HG02623 (cell line): ENCODE results near the gene CACNA1G.

Source experiments
- ATAC-seq: cut with Tn5 transposase; IDR thresholded peaks from one replicate; pipeline ENCODE4 v1.9.1; 2021; ENCODE audit warnings: moderate library complexity; ENCODE audit not compliant: unreplicated experiment

CACNA1G gene

GRCh38 chr17:50608700-50609379 is 48.3 kb downstream of the CACNA1G start:
- ATAC-seq, result no peak

DNA sequence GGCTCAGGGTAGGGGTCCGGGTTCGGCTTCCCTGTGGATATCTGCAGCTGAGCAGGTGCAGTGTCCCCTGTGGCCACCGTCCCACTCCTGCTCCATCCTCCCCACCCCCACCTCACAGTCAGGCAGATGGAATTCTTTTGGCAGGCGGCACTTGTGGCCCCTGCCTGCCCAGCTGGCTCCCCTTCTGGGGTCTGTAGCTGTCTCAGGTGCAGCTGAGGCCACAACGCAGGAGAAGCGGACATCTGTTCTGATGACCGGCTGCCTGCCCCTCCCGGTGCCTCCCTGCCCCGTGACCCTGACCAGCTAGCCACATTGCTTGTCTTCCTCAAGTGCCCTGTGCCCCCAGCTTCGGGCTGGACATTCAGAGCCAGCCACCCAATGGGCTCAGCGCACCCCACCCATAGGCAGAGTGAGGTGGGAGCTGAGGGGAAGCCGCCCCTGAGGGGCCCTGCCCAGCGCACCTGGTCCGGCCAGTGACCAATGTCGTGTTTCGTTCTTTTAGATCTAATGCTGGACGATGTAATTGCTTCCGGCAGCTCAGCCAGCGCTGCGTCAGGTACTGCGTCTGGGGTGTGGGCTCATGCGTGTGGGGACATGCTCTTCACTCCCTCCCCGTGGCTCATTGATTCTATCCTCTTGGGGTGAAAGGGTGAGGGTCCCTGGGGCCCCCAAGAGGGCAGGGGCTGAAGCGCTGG is 49.0 kb downstream of the CACNA1G start:
- ATAC-seq, result no peak

DNA sequence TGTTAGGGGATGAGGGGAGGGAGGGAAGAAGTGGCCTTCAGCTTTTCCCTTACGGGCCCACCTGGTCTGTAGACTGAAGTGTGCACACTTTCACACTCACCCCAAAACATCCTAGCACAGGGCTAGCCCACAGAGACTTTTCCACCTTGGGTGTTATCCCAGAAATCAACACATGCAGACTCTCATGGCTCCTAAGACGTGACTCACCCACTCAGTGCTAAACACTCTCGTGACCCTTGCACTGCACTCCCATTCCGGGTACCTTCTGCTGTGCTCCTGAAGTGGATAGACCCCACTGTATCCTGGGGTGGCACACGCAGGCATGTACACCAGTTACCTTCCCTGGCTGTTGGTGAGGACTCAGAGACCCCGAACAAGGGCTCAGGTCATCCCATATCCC is 51.1 kb downstream of the CACNA1G start:
- ATAC-seq, result no peak

DNA sequence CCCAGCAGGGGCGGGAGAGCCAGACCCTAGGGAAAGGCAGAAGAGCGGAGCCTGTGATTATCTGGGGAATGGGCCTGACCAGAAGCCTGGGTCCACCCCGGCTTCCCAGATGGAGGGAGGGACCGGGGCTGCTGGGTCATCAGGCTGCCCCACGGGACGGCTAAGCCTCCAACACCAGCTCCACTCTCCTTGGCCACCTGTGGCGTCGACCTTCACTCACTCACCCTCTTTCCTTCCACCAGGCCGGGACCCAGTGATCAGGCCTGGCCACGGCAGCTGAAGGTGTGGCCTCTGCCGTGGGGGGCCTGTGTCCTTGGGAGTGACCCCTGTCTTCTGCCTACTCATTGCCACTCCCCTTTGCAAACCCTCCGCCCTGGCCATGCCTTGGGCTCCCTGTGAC is 51.8 kb downstream of the CACNA1G start:
- no peak for ATAC-seq

DNA sequence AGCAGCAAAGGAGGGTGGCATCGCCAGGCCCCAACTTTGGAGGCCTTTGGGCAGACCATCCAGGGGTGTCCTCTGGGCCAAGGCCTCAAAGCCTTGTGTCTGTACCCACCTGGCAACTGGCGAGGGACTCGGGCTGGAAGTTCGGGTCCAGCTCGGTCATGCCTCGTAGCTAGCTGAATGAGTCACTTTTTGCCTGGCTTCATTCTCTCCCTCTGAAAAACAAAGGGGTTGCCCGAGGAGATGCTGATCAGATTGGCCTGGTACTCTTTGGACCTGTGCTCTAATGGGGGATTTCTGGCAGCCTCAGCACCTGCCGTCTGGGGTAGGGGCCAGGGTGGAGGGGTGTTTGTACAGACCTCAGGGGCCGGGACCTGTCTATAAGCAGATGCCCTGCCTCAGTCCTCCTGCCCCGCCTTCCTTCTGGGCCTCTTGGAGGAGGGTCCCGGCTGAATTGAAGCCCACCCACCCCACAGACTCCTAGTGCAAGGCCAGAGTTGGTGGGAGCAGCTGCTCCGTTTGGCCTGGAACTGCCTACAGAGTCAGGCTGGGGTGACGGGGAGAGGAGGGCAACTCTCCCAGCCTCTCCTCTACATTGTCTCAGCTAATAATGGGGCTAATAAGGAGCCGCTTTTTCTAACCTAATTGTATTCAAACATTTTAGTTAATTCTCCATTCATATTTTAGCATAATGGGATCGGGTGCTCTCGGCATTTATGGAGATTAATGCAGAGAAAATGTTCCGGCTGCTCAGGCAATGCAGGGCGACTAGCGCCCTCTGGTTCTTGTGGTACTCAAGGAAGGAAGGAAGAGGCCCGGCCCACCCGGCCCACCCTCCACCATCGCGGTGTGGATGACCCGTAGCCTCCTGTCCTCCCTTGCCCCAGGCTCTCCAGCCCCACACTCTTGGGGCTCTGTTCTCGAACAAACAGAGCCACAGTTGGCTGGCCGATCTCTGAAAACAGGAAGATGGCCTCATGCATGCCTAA is 52.8 kb downstream of the CACNA1G start:
- no peak for ATAC-seq

GRCh38 chr17:50614471-50615051 is 54.0 kb downstream of the CACNA1G start:
- no peak for ATAC-seq

- ATAC-seq, result no peak
Observed at GRCh38 chr17:50615828-50616227, 55.3 kb downstream of the CACNA1G start.

- no peak for ATAC-seq
Observed at GRCh38 chr17:50618300-50618699, 57.8 kb downstream of the CACNA1G start.

DNA sequence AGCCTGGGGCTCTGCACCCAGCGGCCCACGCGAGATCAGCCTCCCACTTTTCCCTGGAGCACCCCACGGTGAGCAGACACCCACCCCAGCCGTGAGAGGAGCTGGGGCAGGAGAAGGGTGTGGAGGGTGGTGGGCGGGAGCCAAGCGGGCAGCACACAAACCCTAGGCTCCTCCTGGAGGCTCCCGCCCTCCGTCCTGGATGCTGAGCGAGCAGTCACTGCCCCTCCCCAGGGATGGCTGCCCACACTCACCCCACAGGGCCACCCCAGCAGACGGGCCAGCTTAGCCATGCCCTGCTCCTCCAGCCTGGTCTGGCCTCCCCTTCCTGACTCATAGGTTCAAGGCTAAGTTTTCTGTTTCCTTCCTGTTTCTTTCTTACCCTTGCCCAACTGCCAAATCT is 58.4 kb downstream of the CACNA1G start:
- no peak for ATAC-seq

GRCh38 chr17:50619489-50619888 is 59.0 kb downstream of the CACNA1G start:
- no peak for ATAC-seq

GRCh38 chr17:50620237-50620636 is 59.7 kb downstream of the CACNA1G start:
- no peak for ATAC-seq

- ATAC-seq, result no peak
Observed at GRCh38 chr17:50620858-50621257, 60.3 kb downstream of the CACNA1G start.

DNA sequence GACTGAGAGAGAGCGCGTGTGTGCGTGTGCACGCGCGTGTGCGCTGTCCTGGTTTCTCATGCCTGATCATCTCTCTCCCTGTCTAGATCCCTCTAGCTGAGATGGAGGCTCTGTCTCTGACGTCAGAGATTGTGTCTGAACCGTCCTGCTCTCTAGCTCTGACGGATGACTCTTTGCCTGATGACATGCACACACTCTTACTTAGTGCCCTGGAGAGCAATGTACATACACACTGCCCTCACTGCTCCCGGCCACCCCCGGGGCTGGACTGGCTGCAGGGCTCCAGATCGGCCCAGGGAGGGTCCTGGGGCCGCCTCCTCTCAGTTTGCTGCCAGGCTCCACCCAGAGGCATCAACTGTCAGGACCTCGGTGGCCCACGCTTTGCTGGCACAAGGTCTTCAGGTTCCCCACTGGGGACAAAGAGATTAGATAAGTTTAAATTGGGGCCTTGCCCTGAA is 61.1 kb downstream of the CACNA1G start:
- no peak for ATAC-seq

GRCh38 chr17:50624321-50624934 is 63.9 kb downstream of the CACNA1G start:
- no peak for ATAC-seq

GRCh38 chr17:50625032-50625871 is 64.7 kb downstream of the CACNA1G start:
- no peak for ATAC-seq

GRCh38 chr17:50626037-50626574 is 65.6 kb downstream of the CACNA1G start:
- ATAC-seq, result no peak

GRCh38 chr17:50627036-50627781 is 66.7 kb downstream of the CACNA1G start:
- ATAC-seq, result no peak

GRCh38 chr17:50627782-50628601 is 67.5 kb downstream of the CACNA1G start:
- no peak for ATAC-seq
